ENCODE results near the gene ASH1L.

DNA sequence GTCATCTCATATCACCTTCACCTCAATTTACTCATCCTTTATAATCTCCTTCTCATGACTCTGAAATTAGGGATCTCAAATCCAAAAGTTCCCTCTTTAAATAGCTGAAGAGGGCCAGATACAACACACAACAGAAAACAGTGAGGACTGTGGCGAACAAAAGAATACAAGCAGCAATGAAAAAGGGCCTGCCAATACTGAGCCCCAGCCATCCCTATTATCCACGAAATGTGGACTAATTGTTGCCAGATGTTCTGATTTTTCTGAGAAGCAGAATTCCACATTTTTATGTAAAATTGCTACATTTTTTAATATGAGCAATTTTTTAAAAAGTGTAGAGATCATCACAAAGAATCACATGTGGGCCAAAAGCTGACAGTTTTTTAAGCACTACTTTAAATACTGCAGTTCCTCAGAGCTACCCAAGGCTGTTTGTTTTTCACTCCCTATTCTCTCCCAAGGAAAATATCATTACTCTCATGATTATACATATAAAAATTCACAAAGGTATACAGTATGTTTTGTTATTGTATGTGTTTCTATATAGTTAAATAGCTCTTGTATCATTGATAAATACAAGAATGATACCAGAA lies 90.0 kb downstream of the ASH1L start:
- TF ChIP-seq, protein P1, sequence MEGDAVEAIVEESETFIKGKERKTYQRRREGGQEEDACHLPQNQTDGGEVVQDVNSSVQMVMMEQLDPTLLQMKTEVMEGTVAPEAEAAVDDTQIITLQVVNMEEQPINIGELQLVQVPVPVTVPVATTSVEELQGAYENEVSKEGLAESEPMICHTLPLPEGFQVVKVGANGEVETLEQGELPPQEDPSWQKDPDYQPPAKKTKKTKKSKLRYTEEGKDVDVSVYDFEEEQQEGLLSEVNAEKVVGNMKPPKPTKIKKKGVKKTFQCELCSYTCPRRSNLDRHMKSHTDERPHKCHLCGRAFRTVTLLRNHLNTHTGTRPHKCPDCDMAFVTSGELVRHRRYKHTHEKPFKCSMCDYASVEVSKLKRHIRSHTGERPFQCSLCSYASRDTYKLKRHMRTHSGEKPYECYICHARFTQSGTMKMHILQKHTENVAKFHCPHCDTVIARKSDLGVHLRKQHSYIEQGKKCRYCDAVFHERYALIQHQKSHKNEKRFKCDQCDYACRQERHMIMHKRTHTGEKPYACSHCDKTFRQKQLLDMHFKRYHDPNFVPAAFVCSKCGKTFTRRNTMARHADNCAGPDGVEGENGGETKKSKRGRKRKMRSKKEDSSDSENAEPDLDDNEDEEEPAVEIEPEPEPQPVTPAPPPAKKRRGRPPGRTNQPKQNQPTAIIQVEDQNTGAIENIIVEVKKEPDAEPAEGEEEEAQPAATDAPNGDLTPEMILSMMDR (IDR thresholded peaks at IDR 0.05): no peak
- no peak for TF ChIP-seq POLR2A (IDR thresholded peaks at IDR 0.05)
